Tibial nerve (tissue), 3 donors: Measurements from ENCODE around the gene CAMTA1.

ENCODE experiments used
- EP300 ChIP-seq, 2 donors: sonication (generic); formaldehyde crosslinking; IDR thresholded peaks; one replicate each; pipeline ENCODE4 v1.6.1; 2017; ENCODE audit warnings: antibody characterized with exemption in 2 of 2, mild to moderate bottlenecking in 1 of 2
- POLR2A ChIP-seq, 2 donors: fragments of 450-650 bp; IDR thresholded peaks; one replicate each; pipeline ENCODE4 v1.6.1; 2017; ENCODE audit warnings: antibody characterized with exemption in 2 of 2, mild to moderate bottlenecking in 2 of 2, moderate library complexity in 2 of 2

GRCh38 chr1:7320661-7321060 lies 535.4 kb downstream of the CAMTA1 start:
- TF ChIP-seq POLR2A (IDR thresholded peaks at IDR 0.05) (no peak), EP300 (IDR thresholded peaks at IDR 0.05) (no peak)
